Non-pigmented ciliary epithelial cell (primary cell): ENCODE results near the gene MEF2D.

Source experiments
- DNase-seq: peaks from one replicate; pipeline ENCODE4 v3.0.0-alpha.2; 2010; ENCODE audit warnings: low read depth

The MEF2D gene

DNA sequence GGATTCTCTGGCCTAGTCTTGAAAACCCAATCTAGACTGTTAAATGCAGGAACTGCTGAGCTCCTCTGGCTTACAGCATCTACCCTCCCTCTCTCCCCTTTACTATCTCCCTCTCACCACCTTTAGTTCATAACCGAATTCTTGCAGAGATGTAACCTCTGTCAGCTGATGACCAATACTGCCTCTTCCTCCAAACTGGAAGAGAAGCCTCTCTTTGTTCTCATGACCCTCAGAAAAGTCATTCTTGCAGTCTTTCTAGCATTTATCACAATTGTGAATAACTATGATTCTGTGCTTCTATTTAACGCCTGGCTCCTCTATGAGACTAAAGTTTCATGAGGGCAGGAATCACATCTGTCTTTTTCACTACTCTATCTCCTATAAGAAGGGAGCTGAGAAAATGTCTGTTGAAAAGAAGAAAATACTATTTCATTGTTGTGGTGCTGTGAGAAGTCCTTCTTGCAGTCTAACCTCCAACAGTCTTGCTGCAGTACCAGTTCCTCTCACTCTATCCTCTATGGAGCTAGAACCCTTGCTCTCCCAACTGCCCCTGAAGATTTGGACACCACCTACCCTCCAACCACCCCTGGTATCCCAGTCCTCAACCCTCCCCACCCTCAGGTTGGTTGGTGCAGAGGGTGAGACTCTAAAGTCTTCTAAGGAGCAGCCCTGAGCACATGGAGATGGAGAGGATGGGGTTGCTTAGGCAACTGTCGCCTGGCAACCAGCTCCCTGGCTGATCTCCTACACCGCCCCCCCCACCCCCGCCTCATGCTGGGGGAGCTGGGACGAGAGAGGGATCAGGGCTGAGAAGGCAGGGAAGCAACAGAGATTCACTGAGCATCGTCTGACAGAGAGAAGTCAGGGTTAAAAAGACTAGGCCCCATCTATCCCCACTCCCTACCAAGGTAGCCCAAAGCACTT lies 13.9 kb downstream of the MEF2D start:
- DNase-seq, result no peak

GRCh38 chr1:156485984-156486383 lies 14.6 kb downstream of the MEF2D start:
- no peak for DNase-seq

- no peak for DNase-seq
Measured at GRCh38 chr1:156484480-156485058, 16.0 kb downstream of the MEF2D start.

DNA sequence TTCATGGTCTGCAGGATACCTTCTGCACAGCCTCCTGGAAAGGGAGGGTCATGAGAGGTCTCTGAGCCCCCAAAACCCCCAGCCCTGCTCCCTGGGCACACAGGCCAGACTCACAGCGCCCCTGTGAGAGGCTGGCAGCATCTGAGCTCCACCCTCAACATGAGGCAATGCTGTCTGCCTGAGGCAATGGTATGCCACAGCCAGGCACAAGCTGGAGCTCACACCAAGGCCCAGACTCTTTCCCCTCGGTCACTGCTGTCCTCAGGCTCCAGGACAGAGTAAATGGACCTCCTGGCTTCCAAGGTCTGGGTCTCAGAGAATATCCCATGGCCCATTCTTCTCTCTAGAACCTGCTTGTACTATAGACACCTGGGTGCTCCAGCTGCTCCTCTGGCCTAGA lies 17.2 kb downstream of the MEF2D start:
- DNase-seq, result no peak

DNA sequence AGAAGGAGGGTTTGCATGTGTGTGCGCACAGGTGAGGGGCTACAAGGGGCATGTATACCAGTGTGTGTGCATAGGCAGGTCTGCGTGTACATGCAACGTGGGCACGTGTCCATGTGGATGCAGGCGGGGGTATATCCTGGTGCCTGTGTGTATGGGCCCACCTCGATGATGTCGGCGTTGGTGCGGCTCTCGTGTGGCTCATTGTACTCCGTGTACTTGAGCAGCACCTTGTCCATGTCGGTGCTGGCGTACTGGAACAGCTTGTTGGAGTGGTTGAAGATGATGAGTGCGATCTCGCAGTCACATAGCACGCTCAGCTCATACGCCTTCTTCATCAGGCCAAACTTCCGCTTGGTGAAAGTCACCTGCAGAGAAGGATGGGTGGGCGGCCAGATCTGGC lies 18.3 kb downstream of the MEF2D start:
- DNase-seq, result no peak

GRCh38 chr1:156481527-156481926 lies 19.0 kb downstream of the MEF2D start:
- no peak for DNase-seq

- DNase-seq, result no peak
Measured at GRCh38 chr1:156480411-156481192, 20.0 kb downstream of the MEF2D start.

- DNase-seq, result no peak
Measured at GRCh38 chr1:156480016-156480370, 20.6 kb downstream of the MEF2D start.

- DNase-seq, result no peak
Measured at GRCh38 chr1:156479093-156480015, 21.2 kb downstream of the MEF2D start.

DNA sequence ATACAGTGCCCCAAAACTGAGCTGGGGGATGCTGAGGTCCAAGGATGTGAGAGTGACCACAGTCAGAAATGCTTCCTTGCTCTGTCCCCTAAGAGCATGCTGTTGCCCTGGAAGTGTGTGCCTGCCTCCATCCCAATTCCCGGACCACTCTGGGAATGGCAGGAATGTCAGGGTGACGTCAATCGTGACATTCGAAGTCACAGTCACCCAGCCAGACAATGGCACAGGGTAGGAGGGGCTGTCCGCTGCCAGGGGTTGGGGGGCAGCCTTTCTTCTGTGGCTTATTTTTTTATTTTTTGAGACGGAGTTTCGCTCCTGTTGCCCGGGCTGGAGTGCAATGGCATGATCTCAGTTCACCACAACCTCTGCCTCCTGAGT lies 22.3 kb downstream of the MEF2D start:
- DNase-seq, result no peak

DNA sequence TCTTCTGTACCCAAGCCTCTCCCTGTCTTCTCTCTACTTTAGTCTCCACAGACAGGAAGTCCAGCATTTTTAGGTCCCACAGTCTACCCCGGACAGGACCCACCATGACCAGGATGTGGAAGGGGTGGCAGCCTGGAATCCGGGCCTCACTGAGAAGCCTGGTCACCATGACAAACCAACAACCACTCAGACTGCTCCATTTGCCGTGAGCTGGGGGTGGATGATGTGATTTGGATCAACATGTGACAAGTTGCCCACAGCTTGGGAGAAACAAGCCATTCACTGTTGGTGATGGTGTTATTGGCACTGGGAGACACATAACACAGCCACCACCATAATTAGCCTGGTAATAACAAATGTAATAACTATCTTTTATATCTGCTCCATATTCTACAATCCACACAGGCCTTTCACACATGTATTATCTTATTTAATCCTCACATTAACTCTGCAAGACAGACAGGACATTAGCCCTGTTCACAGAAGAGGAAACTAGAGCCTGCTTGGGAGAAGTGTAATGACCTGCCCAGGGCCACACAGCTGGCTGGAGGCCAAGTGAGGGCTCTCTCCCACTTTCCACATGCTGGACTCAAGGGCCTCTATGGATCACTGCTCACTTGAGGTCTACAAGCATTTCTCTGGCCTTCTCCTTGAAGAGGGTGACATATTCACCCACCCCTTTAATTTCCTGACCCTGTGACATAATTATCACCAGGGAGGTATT lies 22.9 kb downstream of the MEF2D start:
- DNase-seq, result no peak

- no peak for DNase-seq
Measured at GRCh38 chr1:156476501-156477298, 23.9 kb downstream of the MEF2D start.

DNA sequence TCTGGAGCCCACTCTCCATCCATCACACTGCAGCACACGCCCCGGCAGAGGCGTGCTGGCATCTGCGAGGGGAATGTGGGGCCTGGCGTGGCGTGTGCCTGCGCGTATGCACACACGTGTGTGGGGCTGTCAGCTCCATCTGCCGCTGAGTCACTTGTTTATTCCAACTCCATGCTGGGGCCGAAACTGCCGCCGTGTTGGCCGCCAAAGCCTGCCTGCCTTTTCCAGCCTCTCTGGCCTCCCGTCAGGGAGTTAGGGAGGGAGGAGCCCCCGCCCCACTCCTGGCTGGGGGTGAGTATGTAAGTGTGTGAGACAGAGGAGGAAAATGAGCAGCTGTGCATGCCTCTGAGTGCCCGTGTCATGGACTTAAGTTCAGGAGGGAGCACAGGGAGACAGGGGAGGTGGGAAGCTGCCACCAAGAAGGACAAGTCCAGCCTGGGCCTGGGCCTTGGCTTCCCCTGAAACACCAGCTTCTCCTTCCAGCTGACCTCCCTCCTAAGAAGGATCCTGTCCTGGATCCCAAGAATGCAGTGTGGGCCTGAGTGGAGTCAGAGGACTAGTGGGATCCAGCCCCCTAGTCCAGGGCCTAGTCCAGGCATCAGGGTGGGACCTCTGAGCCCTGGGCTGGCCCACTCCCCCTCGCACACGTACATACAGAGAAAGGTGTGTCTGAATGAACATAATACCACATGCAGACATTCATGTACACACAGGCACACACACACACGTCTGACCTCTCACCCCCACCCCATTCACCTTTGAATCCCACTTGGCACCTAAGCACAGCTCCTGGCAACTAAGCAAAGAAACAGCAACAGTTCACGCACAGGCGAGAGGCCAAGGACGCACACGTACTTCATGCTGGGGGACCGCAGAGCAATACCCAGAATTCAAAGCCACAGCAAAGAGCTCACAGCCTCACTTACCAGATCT lies 24.7 kb downstream of the MEF2D start:
- DNase-seq, result no peak

- no peak for DNase-seq
Measured at GRCh38 chr1:156474966-156475365, 25.6 kb downstream of the MEF2D start.

GRCh38 chr1:156471496-156472490 lies 28.8 kb downstream of the MEF2D start:
- DNase-seq, result no peak

- no peak for DNase-seq
Measured at GRCh38 chr1:156470473-156470872, 30.1 kb downstream of the MEF2D start.

- no peak for DNase-seq
Measured at GRCh38 chr1:156468693-156469345, 31.8 kb downstream of the MEF2D start.
